Colon (tissue), 2 donors: Measurements from ENCODE around the gene RAPGEF1.

Experiments used
- FAIRE-seq: peaks from 2 replicates; lab custom pipeline; 2012; peaks lifted over from hg19 to GRCh38; lab: Jason Lieb, UNC
- donor health status: control.
- donor health status: control.

The RAPGEF1 gene

DNA sequence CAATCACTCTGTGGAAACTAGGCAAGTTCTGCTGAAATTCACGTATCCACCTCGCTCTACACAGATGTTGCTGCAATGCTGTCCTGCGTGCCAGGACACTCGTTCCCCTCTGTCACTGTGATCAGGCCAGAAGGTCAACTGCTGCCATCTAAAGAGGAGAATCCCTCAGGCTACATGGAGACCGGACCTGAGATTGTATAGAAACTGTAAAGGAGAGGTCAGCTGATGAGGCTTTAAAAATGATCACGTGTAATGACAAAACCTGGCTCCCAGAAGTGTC lies 114.4 kb downstream of the RAPGEF1 start:
- no peak for FAIRE-seq

DNA sequence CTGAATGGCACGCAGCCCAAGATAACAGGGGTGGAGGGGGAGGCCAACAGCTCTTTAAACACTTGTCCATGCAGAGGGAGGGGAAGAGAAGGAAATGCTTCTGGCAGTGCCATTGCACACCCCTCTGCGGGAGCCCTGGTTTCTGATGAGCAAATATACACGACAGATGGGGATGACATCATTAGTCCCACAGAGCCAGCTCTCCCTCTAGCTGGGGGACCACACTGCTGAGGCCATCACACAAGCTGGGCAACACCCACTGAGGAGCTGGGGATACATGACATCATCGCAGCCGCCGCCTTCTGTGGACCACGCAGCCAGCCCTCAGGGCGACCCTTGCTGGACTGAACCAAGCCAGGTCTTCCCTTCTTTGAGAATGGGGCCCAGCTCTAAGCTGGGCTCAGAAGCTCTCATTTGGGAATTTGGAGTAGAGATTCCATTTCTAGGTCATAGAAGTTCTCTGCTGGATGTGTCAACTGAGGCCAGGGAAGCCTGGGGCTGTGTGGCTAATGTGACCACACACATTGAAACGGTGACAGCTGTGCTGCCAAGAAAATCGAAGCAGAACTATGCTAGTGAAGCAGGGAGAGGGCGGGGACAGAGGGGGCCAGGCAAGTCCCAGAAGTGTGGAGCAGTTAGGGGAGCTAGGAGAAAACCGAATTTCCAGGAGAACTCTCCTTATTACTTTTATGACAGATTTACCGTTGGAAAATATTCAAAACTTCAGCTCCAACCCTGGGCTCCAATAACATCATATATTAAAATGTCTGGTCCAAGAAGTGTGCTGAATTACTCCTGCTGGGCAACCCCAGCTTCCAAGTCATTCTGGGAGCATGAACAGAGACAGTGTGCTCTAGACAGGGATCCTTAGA lies 115.0 kb downstream of the RAPGEF1 start:
- FAIRE-seq = no peak

DNA sequence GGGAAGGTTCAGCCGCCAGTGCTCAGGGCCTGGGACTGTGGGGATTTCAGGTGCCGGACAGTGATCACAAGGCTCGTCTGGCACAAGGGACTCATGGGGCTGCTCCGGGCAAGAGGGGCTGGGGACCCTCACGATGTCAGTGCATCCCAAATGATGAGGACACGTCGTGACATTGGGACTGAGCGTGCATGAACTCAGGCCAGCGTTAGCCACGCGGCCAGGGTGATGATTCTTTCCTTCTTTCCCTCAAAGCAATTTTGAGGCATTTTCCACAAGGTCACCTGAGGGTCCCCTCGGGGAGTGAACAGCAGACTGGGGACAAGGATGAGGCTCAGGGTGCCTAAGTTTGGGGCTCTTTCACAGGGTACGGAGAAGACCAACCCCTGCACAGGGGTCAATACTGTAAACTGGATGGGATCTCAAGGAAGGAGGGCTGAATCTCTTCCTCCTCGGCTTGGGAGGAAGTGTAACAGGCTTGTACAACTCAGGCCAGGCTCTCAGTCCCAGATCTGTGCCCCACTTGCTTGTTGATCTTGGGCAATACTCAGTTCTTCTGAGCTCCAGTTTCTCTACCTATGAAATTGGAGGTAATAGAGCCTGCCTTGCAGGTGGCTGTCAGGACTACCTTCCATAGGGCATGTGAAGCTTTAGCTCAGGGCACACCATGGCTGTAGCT lies 116.1 kb downstream of the RAPGEF1 start:
- FAIRE-seq = no peak

DNA sequence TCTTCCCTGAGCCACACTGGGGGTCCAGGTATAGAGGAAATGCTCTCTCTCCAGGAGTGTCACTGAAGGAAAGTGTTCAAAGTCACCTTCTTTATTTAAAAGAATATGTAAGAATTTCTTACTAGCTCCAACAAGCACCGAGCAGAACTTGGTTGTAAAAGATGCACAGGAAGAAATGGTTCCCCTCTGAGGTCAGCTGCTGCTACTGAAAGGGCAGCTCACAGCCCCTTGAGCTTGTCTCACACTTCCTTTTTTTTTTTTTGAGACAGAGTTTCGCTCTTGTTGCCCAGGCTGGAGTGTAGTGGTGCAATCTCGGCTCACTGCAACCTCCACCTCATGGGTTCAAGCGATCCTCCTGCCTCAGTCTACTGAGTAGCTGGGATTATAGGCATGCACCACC lies 117.4 kb downstream of the RAPGEF1 start:
- no peak for FAIRE-seq

DNA sequence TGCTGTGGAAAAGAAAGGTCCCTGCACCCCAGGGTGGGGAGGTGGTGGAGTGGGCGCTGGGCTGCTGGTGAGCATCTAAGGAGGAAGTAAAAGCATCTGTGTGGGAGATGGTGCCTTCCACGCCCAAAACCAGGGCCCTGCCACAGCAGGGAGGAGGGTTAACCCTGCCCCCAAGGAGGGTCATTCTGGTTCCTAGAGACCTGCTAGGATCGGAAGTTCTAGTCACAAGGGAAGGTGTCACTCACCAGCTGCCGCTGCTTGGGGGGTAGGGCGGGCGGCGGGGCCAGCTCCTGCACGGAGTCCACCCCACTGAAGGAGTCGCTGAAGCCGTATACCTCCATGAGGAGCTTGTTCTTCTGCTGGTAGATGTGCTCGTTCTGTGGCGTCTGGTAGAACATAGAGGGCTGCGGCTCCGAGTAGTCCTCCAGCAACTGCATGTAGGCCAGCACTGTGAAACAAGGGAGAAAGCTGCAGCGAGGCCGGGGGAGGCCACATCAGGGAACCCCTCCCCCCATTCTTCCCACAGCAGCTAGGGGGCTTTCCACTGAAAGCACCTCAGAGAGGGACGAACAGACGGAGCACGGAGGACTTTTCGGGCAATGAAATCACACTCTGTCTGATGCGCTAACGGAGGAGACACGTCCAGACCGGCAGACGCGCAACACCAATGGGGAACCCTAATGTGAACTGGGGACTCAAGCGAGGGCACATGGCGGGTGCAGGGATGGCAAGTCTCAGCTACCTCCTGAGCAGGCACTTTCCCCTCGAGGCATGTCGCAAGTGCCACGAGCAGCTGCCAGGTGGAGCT lies 118.1 kb downstream of the RAPGEF1 start:
- no peak for FAIRE-seq

- no peak for FAIRE-seq
These were observed 118.9 kb downstream of the RAPGEF1 start for GRCh38 chr9:131620764-131621520.

GRCh38 chr9:131619680-131620079 lies 120.2 kb downstream of the RAPGEF1 start:
- no peak for FAIRE-seq

GRCh38 chr9:131618785-131619184 lies 121.1 kb downstream of the RAPGEF1 start:
- no peak for FAIRE-seq

- FAIRE-seq = no peak
These were observed 121.8 kb downstream of the RAPGEF1 start for GRCh38 chr9:131618071-131618479.

- no peak for FAIRE-seq
These were observed 122.3 kb downstream of the RAPGEF1 start for GRCh38 chr9:131617611-131618010.

DNA sequence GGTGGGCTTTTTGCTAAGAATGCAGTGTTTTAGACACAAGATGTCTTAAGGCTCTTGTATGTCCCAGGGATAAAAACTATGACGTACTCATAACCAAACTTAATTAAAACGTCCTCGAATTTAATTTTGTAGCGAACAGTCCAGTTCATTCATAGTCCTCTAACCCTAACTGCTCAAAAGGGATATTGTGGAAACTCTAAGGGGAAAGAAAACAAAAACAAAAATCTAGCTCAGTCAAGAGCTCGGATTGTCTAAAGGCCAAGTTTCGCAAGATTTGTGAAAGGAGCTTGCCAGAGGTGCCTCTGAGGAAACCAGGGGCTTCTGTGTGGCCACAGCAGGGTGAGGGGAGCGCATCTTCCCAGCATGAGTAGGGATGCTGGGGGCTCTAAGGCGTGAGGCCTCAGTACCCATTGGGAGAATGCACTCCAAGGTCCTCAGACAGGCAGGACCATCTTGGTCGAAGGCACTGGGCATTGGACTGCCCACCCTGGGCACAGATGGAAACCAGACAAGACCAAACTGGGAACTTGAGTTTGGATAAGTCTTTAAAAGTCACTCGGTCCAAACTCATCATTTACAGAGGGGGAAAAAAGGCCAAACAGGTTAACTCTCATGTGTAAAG lies 122.8 kb downstream of the RAPGEF1 start:
- no peak for FAIRE-seq

DNA sequence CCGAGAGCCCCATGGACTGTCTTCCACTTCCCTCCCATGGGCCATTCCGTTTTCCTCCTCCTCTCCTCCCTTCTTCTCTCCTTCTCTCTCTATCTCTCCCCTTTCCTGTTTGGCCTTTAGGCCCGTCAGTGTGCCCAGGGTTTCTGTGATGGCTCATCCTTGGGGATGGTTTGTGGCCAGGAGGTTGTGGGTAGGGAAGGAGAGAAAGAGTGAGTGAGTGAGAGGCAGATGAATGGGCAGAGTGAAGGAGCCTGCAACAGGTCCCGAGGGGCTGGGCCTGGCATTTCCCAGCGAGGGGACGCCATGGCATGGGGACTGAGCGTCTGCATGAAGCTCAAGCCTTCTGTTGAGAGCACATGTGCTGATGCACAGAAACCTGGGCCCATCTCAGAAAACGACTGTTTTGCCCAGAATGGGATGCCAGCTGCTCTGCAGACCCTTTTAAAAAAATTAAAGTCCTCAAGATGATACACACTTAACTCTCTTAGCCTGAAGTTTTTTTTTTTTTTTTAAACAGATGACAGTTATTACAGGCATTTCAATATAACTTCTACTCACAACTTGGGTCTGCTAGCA lies 125.4 kb downstream of the RAPGEF1 start:
- no peak for FAIRE-seq

DNA sequence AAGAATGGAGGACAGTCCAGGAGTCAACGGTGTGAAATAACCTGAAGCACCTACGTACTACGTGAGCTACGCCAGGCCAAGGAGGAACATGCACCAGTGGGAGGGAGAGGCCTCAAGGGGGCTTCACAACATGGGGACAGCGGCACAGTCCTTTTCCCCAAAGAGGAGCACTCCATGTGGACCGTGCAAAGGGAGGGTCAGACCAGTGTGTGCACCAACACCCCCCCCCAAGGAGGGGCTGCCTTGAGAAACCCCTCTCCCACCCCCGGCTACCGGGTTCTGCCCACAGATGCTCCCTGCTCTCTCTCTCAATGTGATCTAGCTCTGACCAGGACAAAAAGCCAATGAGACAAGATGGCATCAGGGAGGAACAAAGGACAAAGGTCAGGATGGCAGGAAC lies 126.0 kb downstream of the RAPGEF1 start:
- FAIRE-seq = no peak

DNA sequence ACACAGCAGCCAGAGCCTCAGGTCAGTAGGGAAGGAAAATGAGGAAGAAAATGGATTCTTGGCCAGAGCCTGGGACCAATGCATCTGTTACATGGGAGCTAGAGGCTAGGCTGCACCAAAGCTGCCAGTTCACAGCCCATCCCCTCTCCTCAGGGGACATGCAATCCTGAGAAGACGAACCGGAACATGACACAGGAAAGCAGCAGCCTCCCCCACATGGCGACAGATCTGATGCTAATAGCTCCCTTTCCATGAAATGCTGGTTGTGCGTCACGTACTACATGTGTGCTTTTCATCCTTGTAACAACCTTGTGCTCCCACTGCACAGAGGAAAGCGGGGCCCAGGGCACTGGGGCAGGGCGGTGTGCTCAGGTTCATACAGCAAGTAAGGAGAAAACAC lies 127.0 kb downstream of the RAPGEF1 start:
- no peak for FAIRE-seq

GRCh38 chr9:131611586-131612315 lies 128.1 kb downstream of the RAPGEF1 start:
- no peak for FAIRE-seq

DNA sequence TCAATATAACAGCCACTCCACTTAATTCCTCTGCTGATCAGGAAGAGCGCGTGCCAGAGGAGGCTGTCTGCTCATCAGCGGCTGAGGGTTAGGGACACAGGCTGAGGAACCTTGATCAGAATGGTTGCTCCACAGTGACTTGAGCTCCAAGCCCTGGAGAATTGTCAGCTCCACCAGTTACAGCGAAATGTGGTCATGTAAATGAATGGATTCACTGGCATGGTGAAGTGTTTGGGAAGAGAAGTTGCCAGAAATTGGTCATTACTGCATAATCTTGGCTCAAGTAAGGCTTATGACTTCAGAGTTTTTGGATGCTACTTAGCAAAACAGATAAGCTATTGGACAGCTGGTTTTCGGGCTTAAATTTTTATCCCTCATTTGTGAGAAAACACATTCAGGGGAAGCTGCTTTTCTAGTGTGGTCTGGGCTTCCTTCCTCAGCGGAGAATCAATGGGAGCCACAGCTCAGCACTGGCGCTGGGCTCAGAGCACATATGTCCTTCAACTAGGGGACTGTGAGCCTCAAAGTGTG lies 129.6 kb downstream of the RAPGEF1 start:
- no peak for FAIRE-seq

GRCh38 chr9:131609099-131609830 lies 130.6 kb downstream of the RAPGEF1 start:
- FAIRE-seq = no peak

DNA sequence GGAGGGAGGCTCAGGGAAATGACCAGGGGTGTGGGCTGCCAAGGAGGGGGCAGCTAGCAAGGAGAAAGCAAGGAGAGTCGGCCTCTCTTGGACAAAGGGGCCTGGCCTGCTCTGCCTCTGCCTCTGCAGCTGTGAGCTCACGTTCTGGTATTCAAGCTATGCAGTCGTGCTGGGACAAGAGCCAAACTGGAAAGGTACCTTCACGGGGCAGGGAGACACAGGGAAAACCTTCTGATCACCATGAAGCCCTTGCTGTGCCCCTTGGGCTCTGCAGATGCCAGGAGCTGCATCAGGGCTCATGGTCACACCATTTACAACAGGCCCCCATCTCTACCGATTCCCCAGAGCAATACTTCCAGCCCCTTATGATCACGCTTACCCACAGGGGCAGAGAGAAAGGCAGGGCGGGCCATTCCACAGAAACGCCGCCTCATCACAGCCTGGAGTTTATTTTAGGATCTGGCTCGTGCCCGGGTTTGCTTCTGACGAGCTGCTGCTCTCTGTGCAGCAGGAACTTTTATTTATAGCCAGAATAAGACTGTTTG lies 131.3 kb downstream of the RAPGEF1 start:
- no peak for FAIRE-seq

- no peak for FAIRE-seq
These were observed 132.3 kb downstream of the RAPGEF1 start for GRCh38 chr9:131607591-131607990.
